Tibial artery (tissue), 4 donors: ENCODE measurements around the gene ATE1.

Experiments
- DNase-seq, 2 donors: peaks; one replicate each; pipeline ENCODE4 v3.0.0-alpha.2; 2019
- H3K27ac ChIP-seq, 2 donors: fragments of 200-600 bp; sonication (generic) in 1 of 2; 1 replicate in 1 of 2; 2 replicates in 1 of 2; pipeline ENCODE4 v1.5.1; 2018 to 2019; ENCODE audit warnings: mild to moderate bottlenecking in 1 of 2
- H3K27me3 ChIP-seq, 2 donors: fragments of 200-600 bp; sonication (generic) in 1 of 2; one replicate each; pipeline versions ENCODE4 v1.5.1 to v1.6.0; 2016 to 2019
- H3K36me3 ChIP-seq, 3 donors: fragments of 200-600 bp; sonication (generic) in 2 of 3; one replicate each; pipeline ENCODE4 v1.5.1; 2016 to 2019; ENCODE audit warnings: mild to moderate bottlenecking in 2 of 3
- H3K4me1 ChIP-seq, 4 donors: fragments of 200-600 bp; sonication (generic) in 2 of 4; 1 replicate in 3 of 4; 2 replicates in 1 of 4; pipeline ENCODE4 v1.5.1; 2016 to 2019
- H3K4me3 ChIP-seq, 2 donors: fragments of 200-600 bp; sonication (generic) in 1 of 2; 1 replicate in 1 of 2; 2 replicates in 1 of 2; pipeline ENCODE4 v1.5.1; 2018 to 2019; ENCODE audit warnings: mild to moderate bottlenecking in 2 of 2
- H3K9me3 ChIP-seq, 3 donors: fragments of 200-600 bp; sonication (generic) in 1 of 3; one replicate each; pipeline ENCODE4 v1.5.1; 2016 to 2019
- intact Hi-C: fragments of 100-400 bp; cut with DNase I; formaldehyde crosslinking; loops from one replicate; pipeline ENCODE4 v1.15.0; 2023; ENCODE audit warnings: low total_unique reads
- TF ChIP-seq, protein P1 (sequence below), 2 experiments: fragments of 200-600 bp in 1 of 2; fragments of 450-650 bp in 1 of 2; IDR thresholded peaks; one replicate each; pipeline ENCODE4 v1.5.1; 2017 to 2019; ENCODE audit warnings: antibody characterized with exemption in 2 of 2, mild to moderate bottlenecking in 1 of 2, moderate library complexity in 1 of 2

Gene ATE1

DNA sequence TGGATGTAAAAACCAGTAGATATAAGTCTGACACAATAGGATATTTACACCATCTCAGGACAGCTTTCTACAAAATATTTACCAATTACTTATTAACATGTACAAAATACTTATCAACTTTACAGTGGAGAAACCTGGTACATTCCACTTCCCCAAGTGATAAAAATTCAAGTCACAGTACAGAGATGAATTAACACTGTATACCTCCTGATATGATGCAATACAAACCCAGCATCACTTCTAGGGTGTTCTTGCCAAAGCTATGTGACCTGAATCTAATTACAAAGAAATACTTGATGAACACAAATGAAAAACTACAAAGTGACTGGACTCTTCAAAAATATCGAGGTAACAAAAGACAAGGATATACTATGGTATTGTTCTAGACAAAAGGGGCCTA lies 173.2 kb downstream of the ATE1 start:
- DNase-seq = no peak
- Histone ChIP-seq H3K27ac (no peak overlapping the region), H3K4me1 (peaks cover 0 to 13% (median 6%) of the 10 kb centered on the region in 4 donors), H3K27me3 (no peaks in the 10 kb centered on the region), H3K4me3 (no peak overlapping the region), H3K9me3 (peaks cover under 1 to 26% (median 13%) of the 10 kb centered on the region in 3 donors), H3K36me3 (peaks cover 17 to 25% (median 18%) of the 10 kb centered on the region in 3 donors)
- TF ChIP-seq, protein P1, sequence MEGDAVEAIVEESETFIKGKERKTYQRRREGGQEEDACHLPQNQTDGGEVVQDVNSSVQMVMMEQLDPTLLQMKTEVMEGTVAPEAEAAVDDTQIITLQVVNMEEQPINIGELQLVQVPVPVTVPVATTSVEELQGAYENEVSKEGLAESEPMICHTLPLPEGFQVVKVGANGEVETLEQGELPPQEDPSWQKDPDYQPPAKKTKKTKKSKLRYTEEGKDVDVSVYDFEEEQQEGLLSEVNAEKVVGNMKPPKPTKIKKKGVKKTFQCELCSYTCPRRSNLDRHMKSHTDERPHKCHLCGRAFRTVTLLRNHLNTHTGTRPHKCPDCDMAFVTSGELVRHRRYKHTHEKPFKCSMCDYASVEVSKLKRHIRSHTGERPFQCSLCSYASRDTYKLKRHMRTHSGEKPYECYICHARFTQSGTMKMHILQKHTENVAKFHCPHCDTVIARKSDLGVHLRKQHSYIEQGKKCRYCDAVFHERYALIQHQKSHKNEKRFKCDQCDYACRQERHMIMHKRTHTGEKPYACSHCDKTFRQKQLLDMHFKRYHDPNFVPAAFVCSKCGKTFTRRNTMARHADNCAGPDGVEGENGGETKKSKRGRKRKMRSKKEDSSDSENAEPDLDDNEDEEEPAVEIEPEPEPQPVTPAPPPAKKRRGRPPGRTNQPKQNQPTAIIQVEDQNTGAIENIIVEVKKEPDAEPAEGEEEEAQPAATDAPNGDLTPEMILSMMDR (IDR thresholded peaks at IDR 0.05) = no peak
- intact Hi-C loops = no loop called here

DNA sequence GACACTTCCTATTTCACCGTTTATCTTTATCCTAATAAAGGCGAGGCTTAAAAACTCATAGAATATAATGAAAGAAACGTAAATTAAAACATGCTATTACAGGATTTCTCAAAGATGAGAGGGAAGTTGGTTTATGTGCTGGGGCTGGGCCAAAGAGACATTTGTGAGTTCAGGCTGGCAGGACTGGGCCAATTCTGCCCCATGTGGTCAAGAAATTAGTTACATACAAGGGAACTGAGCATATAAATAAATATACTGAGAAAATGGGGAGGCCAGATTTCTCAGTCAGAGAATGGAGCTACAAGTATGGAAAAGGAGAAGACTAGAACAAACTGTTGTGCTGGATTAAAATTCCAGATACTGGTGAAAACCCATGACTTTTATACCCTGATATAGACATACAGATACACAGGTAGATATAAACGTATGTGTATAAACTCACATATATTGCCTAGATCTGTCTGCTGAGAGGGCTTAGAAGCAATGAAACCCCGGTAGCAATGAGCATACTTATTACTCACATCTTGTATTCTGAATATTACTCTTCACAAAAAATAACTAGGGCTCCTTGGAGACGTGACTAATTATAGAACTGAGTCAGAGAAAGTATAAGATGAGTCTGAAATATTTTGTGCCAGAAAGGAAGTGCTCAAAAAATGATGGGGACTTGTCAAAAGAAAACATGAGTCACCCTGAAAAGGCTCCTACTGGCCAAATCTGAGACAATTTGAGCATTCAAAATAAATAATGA lies 173.9 kb downstream of the ATE1 start:
- Histone ChIP-seq H3K36me3 (peaks cover 17 to 18% (median 18%) of the 10 kb centered on the region in 3 donors), H3K27me3 (no peaks in the 10 kb centered on the region), H3K27ac (peak overlapping the region; percentile 10 to 44), H3K4me1 (peaks cover 0 to 13% (median 6%) of the 10 kb centered on the region in 4 donors), H3K9me3 (peaks cover 0 to 18% (median 7%) of the 10 kb centered on the region in 3 donors), H3K4me3 (no peak overlapping the region)
- TF ChIP-seq, protein P1 (IDR thresholded peaks at IDR 0.05) = no peak
- DNase-seq = no peak
- intact Hi-C loops = no loop called here

DNA sequence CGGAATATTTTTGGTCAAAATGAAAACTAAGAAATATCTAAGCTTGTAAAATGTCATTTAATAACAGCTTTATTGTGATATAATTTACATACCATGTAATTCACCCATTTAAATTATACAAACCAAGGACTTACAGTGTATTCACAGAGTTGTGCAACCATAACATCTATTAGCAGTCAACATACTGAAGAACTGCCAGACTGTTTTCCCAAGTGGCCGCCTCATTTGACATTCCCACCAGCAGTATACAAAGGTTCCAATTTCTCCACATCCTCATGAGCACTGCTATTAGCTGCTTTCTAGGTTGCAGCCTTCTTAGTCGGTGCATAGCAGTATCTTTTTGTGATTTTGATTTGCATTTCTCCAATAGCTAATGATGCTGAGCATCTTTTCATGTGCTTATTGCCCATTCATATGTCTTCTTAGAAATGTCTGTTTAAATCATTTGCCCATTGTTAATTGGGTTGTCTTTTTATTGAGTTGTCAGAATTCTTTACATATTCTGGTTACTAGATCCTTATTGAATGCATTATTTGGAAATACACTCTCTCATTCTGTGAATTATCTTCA lies 176.6 kb downstream of the ATE1 start:
- Histone ChIP-seq H3K9me3 (peaks cover 0 to under 1% (median 0%) of the 10 kb centered on the region in 3 donors), H3K27ac (no peak overlapping the region), H3K4me3 (no peak overlapping the region), H3K36me3 (peaks cover 0 to 3% (median 2%) of the 10 kb centered on the region in 3 donors), H3K4me1 (peaks cover 0 to 13% (median 6%) of the 10 kb centered on the region in 4 donors), H3K27me3 (no peaks in the 10 kb centered on the region)
- intact Hi-C loops = no loop called here
- DNase-seq = no peak
- TF ChIP-seq, protein P1 (IDR thresholded peaks at IDR 0.05) = no peak

DNA sequence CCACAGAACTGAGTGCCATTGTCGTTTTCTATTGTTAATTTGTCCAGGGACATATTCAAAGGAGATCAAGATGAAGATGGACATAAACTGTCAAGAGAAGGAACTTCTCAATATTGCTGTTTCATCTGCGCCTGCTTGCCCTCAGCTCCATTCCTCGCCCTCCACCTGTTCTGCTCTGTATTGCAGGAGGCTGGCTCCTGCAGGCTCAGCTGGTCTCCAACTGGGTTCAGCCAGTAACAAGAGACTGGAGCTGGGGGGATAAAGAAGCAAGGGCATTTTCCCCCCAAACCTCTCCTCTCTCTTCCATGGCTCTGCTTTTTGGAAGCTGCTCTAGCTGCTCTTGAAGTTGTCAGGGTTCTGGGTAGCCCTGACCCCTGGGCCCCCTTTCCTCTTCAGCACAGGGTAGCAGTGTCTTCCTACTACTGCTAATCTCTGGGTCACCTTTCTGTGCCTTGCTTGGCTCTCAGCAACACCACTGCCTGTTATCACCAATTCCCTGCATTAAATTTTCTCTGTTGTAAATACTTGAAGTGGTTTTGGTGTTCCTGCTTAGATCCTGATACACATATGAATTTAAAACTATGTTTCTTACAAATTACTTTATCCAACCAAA lies 180.6 kb downstream of the ATE1 start:
- Histone ChIP-seq H3K27me3 (no peaks in the 10 kb centered on the region), H3K36me3 (peaks cover 8 to 13% (median 11%) of the 10 kb centered on the region in 3 donors), H3K27ac (no peak overlapping the region), H3K4me1 (no peaks in the 10 kb centered on the region), H3K4me3 (no peak overlapping the region), H3K9me3 (no peaks in the 10 kb centered on the region)
- DNase-seq = no peak
- intact Hi-C loops = no loop called here
- TF ChIP-seq, protein P1 (IDR thresholded peaks at IDR 0.05) = no peak

DNA sequence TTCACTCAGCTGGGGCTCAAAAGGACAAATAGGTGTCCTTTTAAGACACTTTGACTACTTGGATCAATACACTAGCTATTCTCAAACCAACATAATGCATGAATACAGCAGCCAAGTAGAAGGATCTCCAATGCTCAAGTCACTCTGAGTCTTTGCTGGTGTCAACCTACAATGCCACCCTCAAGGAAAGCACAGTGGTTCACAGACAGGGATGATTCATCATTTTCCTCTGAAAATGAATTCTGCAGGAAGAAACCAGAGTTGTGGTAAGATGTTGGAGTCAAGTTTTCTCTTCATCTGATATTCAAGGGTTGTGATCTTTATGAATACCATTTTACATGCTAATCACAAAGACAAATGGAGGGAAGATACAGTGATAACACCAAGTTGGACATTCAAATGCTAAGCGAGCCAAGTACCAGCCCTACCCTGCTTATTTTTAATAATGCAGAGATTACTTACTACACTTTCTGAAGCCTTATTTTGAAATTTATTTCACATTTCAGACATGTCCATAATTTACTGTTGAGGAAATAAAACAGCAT lies 186.5 kb downstream of the ATE1 start:
- TF ChIP-seq, protein P1 (IDR thresholded peaks at IDR 0.05) = no peak
- Histone ChIP-seq H3K27ac (no peak overlapping the region), H3K4me1 (no peaks in the 10 kb centered on the region), H3K9me3 (no peaks in the 10 kb centered on the region), H3K4me3 (no peak overlapping the region), H3K27me3 (no peaks in the 10 kb centered on the region), H3K36me3 (peaks cover 8 to 26% (median 18%) of the 10 kb centered on the region in 3 donors)
- intact Hi-C loops = no loop called here
- DNase-seq = no peak
